LNCAP (cell line): ENCODE results near the gene EPHA2.

Experiments
- TF ChIP-seq, protein P1 (sequence below): fragments of 450-650 bp; IDR thresholded peaks from 2 replicates; pipeline ENCODE4 v1.5.1; 2017; ENCODE audit warnings: mild to moderate bottlenecking

Gene EPHA2

DNA sequence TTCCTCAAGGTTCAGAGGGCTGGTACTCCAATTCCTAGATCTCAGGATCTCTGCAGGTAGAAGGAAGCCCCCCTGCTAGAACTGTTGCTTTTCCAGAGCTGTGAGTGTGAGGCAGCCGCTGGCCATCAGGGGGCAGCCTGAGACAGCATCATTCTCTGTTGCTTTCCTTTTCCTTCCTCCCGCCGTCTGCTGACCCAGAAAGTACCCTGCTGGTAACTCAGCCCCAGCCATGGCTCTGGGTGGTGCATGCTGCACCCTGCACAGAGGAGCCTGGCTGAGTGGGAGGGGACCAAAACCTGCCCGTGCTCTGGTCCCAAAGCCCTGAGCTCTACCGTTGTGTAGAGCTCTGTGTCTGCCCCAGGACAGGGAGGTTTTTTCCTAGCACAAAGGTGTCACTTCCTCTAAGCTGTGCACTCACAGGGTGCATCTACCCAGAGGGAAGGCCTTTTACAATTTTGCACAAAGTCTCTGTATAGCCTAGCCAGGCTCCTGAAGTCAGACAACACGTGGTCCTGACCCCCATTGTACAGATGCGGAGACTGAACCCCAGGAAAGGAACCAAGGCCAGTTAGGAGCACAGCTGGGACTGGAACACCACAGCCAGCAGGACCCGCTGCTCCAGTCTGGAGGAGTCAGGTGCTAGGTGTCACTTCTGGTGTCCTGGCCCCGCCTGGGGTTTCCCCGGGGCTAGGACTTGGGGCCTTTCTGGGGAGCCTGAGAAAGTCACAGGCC lies 76.8 kb downstream of the EPHA2 start:
- TF ChIP-seq, protein P1, sequence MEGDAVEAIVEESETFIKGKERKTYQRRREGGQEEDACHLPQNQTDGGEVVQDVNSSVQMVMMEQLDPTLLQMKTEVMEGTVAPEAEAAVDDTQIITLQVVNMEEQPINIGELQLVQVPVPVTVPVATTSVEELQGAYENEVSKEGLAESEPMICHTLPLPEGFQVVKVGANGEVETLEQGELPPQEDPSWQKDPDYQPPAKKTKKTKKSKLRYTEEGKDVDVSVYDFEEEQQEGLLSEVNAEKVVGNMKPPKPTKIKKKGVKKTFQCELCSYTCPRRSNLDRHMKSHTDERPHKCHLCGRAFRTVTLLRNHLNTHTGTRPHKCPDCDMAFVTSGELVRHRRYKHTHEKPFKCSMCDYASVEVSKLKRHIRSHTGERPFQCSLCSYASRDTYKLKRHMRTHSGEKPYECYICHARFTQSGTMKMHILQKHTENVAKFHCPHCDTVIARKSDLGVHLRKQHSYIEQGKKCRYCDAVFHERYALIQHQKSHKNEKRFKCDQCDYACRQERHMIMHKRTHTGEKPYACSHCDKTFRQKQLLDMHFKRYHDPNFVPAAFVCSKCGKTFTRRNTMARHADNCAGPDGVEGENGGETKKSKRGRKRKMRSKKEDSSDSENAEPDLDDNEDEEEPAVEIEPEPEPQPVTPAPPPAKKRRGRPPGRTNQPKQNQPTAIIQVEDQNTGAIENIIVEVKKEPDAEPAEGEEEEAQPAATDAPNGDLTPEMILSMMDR, result peak; percentile 60

DNA sequence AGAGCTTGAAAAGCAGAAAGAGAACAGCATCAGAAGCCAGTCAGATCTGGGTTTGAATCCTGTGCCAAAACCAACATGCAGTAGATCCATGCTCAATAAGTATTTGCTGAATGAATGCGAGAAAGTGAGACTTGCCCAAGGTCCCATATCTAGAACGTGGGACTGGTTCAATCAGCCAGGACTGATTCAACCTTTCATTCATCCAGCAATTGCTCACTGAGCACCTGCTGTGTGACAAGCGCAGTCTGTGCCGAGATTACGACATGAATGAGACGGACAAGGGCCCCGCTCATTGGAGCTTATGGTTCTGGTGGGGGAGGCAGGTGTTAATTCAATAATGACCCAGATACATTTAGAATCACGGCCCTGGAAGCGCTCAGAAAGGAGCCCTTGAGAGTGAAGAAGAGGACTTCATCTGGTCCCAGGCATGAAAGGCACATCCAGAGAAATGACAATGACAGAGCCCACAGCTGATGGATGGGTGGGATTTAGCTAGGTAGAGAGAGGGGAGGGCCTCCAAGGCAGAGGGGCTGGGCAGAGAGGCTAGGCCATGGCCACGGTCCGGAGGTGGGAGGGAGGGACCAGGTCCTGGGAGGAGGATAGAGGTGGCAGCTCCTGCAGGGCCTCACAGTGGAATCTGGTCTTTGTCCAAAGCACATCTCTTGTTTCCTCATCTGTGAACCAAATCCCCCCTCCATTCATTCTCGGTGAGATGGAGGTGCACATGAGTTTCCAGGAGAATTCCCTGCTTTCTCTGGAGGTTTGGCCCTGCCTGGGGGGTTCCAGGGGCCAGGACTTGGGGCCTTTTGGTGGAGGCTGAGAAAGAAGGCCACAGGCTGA lies 78.2 kb downstream of the EPHA2 start:
- TF ChIP-seq, protein P1, result no peak

DNA sequence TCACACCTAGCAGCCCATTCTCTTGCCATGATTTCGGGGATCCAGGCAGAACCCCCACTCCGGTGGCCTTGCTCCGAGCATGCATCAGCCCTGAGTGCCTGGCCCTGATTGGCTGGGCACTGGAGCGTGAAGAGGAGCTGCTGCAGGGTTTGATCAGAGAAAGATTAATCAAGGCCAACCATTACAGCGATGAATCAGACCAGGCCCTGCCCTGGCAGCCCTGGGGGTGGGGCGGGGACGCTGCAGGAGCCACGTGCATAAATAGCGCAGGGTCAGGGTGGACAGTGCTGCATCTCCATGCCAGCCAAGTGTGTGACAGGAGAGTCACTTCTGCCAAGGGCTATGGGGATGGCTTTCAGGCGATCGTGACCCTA lies 79.0 kb downstream of the EPHA2 start:
- TF ChIP-seq, protein P1, result no peak

DNA sequence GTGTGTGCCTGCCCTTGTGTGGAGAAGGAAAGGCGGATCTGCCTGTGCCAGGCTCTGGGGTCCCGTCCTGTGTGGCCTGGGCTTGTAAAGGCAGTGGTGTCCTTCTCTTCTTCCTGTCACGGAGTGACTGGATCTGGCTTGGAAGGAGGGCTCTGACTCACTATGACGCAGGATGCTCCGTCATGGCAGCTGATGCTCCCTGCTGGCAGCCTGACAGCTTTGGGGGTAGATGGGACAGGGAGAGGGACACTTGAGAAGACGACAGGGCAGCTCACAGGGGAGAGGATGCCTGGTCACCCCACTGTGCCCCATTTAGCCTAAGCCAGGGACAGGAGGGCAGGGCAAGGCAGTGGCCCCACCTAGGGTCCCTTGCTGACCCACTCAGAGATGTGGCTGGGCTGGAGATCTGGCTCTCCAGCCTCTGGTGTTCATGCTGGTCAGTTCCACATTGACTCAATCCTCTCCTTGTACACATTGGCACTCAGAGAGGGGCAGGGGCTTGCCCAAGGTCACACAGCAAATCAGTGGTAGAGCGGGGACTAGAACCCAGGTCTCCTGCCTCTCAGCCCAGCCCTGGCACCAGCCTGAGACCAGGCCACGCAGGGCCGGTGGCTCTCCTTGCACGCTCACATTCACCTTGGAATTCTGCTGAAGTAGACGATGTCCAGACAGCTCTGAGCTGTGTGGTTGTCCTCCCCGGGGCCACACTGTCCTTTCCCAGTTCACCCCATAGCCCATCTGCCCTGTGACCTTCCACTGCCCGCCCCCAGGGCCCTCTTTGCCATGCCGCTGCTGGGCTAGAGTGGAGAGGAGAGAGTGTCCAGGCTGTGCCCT lies 79.6 kb downstream of the EPHA2 start:
- TF ChIP-seq, protein P1, result no peak

DNA sequence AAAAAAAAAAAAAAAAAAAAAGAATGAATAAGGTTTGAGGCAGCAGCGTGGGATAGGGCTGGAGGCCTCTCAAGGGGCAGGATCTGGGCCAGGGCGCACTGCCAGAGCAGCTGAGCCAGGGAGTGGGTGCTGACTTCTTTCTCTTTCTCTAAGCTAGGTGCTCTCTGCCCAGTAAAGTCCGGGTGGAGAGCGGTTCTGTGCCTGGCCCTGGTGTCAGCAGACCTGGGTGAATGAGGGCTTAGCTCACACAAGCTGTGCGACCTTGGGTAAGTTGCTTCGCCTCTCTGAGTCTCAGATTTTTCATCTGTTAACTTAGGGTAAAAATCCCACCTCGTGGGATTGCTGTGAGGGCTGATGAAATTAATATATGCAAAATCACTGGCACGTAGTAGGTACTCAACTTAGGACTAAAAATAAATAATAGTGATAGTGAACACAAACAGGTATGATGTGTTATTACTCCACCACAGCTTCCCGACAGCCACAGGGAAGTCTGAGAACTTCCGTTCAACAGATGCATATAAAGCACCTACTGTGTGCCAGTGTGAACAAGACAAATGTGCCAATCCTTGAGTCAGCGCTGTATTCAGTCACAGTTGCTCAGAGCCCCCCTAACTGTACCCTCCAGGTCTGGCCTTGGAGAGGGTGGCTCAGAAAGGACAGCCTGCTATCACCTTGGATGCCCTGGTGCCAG lies 80.4 kb downstream of the EPHA2 start:
- TF ChIP-seq, protein P1, result no peak
